Endothelial cell of umbilical vein (primary cell): ENCODE results near the gene WDTC1. TPM values are rescaled to one million over a fixed set of nuclear protein-coding genes. Genes with fewer than 3 reads are reported as not detected.

ENCODE experiments used
- BruUV-seq: library from RNA; stranded (reverse); fragments of 400-500 nt; replicated peaks from 2 replicates; lab custom pipeline; 2021; lab: Mats Ljungman, UMichigan
- CTCF ChIA-PET: fragments of 300-600, 350-600 bp; sonication (Branson Sonifier 250); formaldehyde crosslinking; loops from one replicate; lab custom pipeline; 2021; ENCODE audit warnings: antibody characterized with exemption, inconsistent platforms; lab: Charles Lee
- POLR2A ChIA-PET: fragments of 300-600, 350-600 bp; sonication (Branson Sonifier 250); formaldehyde crosslinking; loops from one replicate; lab custom pipeline; 2021; ENCODE audit warnings: antibody characterized with exemption, inconsistent platforms; lab: Charles Lee
- DNase-seq: peaks from one replicate; pipeline ENCODE4 v3.0.0-alpha.2; 2011; ENCODE audit warnings: low read depth, low spot score
- FAIRE-seq: peaks from 2 replicates; lab custom pipeline; 2011; peaks lifted over from hg19 to GRCh38; lab: Jason Lieb, UNC
- H2AFZ ChIP-seq: 2 replicates; pipeline ENCODE4 v1.6.0; 2012; ENCODE audit warnings: low read depth, low read length, control low read depth, inconsistent platforms
- H3K27ac ChIP-seq: 2 replicates; pipeline ENCODE4 v1.5.1; 2011; ENCODE audit warnings: low read depth, mild to moderate bottlenecking, control low read depth, low read length, moderate library complexity; ENCODE audit not compliant: insufficient read depth
- H3K27me3 ChIP-seq, 2 experiments: 2 replicates each; pipeline versions ENCODE4 v1.6.0 to v1.6.1; 2011; ENCODE audit warnings: low read length in 2 of 2, mixed read lengths in 1 of 2; ENCODE audit not compliant: control insufficient read depth in 2 of 2, insufficient read depth in 2 of 2
- H3K36me3 ChIP-seq, 2 experiments: 2 replicates in 1 of 2; 3 replicates in 1 of 2; pipeline ENCODE4 v1.5.1; 2011; ENCODE audit warnings: low read length in 2 of 2, mild to moderate bottlenecking in 1 of 2, moderate library complexity in 1 of 2; ENCODE audit not compliant: control insufficient read depth in 2 of 2, insufficient read depth in 2 of 2; ENCODE audit errors: extremely low read depth in 1 of 2
- H3K4me1 ChIP-seq: 3 replicates; pipeline ENCODE4 v1.5.1; 2011; ENCODE audit warnings: mild to moderate bottlenecking, low read length; ENCODE audit not compliant: control insufficient read depth, insufficient read depth; ENCODE audit errors: extremely low read depth
- H3K4me2 ChIP-seq: 2 replicates; pipeline ENCODE4 v1.6.1; 2011; ENCODE audit warnings: low read length, control low read depth, mixed read lengths; ENCODE audit not compliant: insufficient read depth
- H3K4me3 ChIP-seq, 3 experiments: fragments of 200-600 bp in 1 of 3; sonication (generic), shearing (Covaris generic) in 1 of 3; replicated peaks in 1 of 3; 2 replicates each; pipeline ENCODE4 v1.5.1; 2011 to 2016; ENCODE audit warnings: control low read depth in 3 of 3, low read length in 3 of 3, mild to moderate bottlenecking in 2 of 3, inconsistent platforms in 1 of 3, low read depth in 1 of 3, moderate library complexity in 1 of 3; ENCODE audit not compliant: insufficient read depth in 1 of 3
- H3K79me2 ChIP-seq: 2 replicates; pipeline ENCODE4 v1.6.0; 2012; ENCODE audit warnings: low read length, inconsistent platforms; ENCODE audit not compliant: control insufficient read depth, insufficient read depth
- H3K9ac ChIP-seq: replicated peaks from 2 replicates; pipeline ENCODE3; 2011; ENCODE audit warnings: low read length, control low read depth; ENCODE audit not compliant: insufficient read depth; ENCODE audit errors: extremely low read depth
- H3K9me1 ChIP-seq: replicated peaks from 3 replicates; pipeline ENCODE4 v1.6.0; 2011; ENCODE audit warnings: mild to moderate bottlenecking, low read length; ENCODE audit not compliant: control insufficient read depth, insufficient read depth; ENCODE audit errors: extremely low read depth
- H3K9me3 ChIP-seq: replicated peaks from 2 replicates; pipeline ENCODE4 v1.5.1; 2012; ENCODE audit warnings: low read length, inconsistent platforms; ENCODE audit not compliant: control insufficient read depth, insufficient read depth
- H4K20me1 ChIP-seq: replicated peaks from 2 replicates; pipeline ENCODE3; 2011; ENCODE audit warnings: mild to moderate bottlenecking, low read length; ENCODE audit not compliant: control insufficient read depth, insufficient read depth; ENCODE audit errors: extremely low read depth
- CTCF ChIP-seq, 2 donors: IDR thresholded peaks; 1 replicate in 1 of 2; 2 replicates in 1 of 2; pipeline ENCODE4 v1.5.1; 2011; ENCODE audit warnings: low read length in 2 of 2, mild to moderate bottlenecking in 2 of 2, moderate library complexity in 2 of 2, control low read depth in 1 of 2, inconsistent platforms in 1 of 2, low read depth in 1 of 2; ENCODE audit not compliant: insufficient read depth in 1 of 2; ENCODE audit errors: extremely low read depth in 1 of 2
- EZH2 ChIP-seq: IDR thresholded peaks from 2 replicates; pipeline ENCODE4 v1.6.1; 2012; ENCODE audit warnings: borderline replicate concordance, low read depth, mild to moderate bottlenecking, moderate library complexity, low read length, inconsistent platforms; ENCODE audit not compliant: severe bottlenecking
- FOS ChIP-seq: IDR thresholded peaks from 2 replicates; pipeline ENCODE4 v1.6.1; 2011; ENCODE audit warnings: mild to moderate bottlenecking, low read length, moderate library complexity, borderline replicate concordance; ENCODE audit not compliant: insufficient read depth
- GATA2 ChIP-seq: IDR thresholded peaks from 2 replicates; pipeline ENCODE4 v1.7.0; 2011; ENCODE audit warnings: low read depth, mild to moderate bottlenecking, moderate library complexity, mixed read lengths, low read length; ENCODE audit not compliant: insufficient read length, insufficient read depth
- JUN ChIP-seq: IDR thresholded peaks from 2 replicates; pipeline ENCODE4 v1.6.1; 2011; ENCODE audit warnings: borderline replicate concordance, low read depth; ENCODE audit not compliant: insufficient read length, insufficient read depth
- MAX ChIP-seq: IDR thresholded peaks from 2 replicates; pipeline ENCODE4 v1.6.1; 2011; ENCODE audit not compliant: insufficient read depth, insufficient read length
- MYC ChIP-seq: IDR thresholded peaks from one replicate; pipeline ENCODE4 v1.6.1; 2011; ENCODE audit warnings: mild to moderate bottlenecking, low read depth, low read length
- POLR2A ChIP-seq: IDR thresholded peaks from 2 replicates; pipeline ENCODE4 v1.6.1; 2012; ENCODE audit warnings: low read depth, mild to moderate bottlenecking, control low read depth, low read length
- POLR2AphosphoS5 ChIP-seq: IDR thresholded peaks from 2 replicates; pipeline ENCODE4 v1.6.1; 2012; ENCODE audit warnings: low read depth, mild to moderate bottlenecking, control low read depth, low read length, moderate library complexity; ENCODE audit not compliant: insufficient read depth
- dilution Hi-C: fragments of 300-500 bp; cut with MboI; formaldehyde crosslinking; loops from one replicate; pipeline ENCODE4 v1.15.0; 2019; ENCODE audit warnings: low sequenced_read_pairs; ENCODE audit not compliant: extremely low pct_ligation_motif_present
- intact Hi-C: fragments of 100-400 bp; cut with micrococcal nuclease; formaldehyde crosslinking; loops from one replicate; pipeline ENCODE4 v1.10.0; 2022
- polyA plus RNA-seq, 4 experiments: library from polyadenylated mRNA; depleted of rRNA in 3 of 4; stranded (reverse) in 3 of 4; unstranded in 1 of 4; fragments of >200 nt; gene quantifications; 2 replicates each; pipeline versions ENCODE4 v1.2.1 to v1.2.3, GENCODE V29; 2011 to 2012; ENCODE audit warnings: missing spikeins in 1 of 4
- total RNA-seq: library from RNA; stranded (reverse); gene quantifications from 2 replicates; pipeline ENCODE4 v1.2.3, GENCODE V29; 2021

WDTC1 gene
- total and polyA plus RNA-seq, 2 donors (not counting 3 experiments of a cell fraction or from before 2014, with no cell fraction given), result 15.4 to 27.6 TPM

- intact Hi-C loops (no loop called here), dilution Hi-C loops (no loop called here)
- H3K9me3 ChIP-seq, result no peaks in the 10 kb centered on the region
- BruUV-seq, result no TSS peak
- H3K4me3 ChIP-seq, result no peak overlapping the region
- H4K20me1 ChIP-seq, result no peaks in the 10 kb centered on the region
- H3K4me2 ChIP-seq, result no peak overlapping the region
- no peak for DNase-seq
- POLR2A ChIA-PET, result interaction anchor here (0.6 to 0.7 kb wide), 2 partner anchors 10 to 109 kb away, joined by 4 read pairs; no protein-coding TSS in a partner anchor
- no peaks in the 10 kb centered on the region for H3K9me1 ChIP-seq
- H2AFZ ChIP-seq, result no peak overlapping the region
- H3K79me2 ChIP-seq, result no peaks in the 10 kb centered on the region
- H3K4me1 ChIP-seq, result no peaks in the 10 kb centered on the region
- H3K9ac ChIP-seq, result no peak overlapping the region
- H3K36me3 ChIP-seq, result no peaks in the 10 kb centered on the region
- CTCF ChIA-PET, result no interaction called here
- no peak overlapping the region for H3K27ac ChIP-seq
- TF ChIP-seq JUN (no peak), CTCF (IDR thresholded peaks at IDR 0.05; ENCODE audit: extremely low read depth in 1 of 2, insufficient read depth in 1 of 2, low read depth in 1 of 2, low read length in 2 of 2) (no peak), GATA2 (no peak), EZH2 (no peak), MYC (no peak), POLR2AphosphoS5 (no peak), MAX (no peak), POLR2A (no peak), FOS (no peak)
- no peak for FAIRE-seq
- H3K27me3 ChIP-seq, result no peaks in the 10 kb centered on the region
Observed at GRCh38 chr1:27257155-27257554, 22.7 kb downstream of the WDTC1 start.
